Astrocyte (in vitro differentiated cells and primary cell): ENCODE measurements around the gene SPRED3.

Source experiments
- EZH2 ChIP-seq: IDR thresholded peaks from 2 replicates; pipeline ENCODE4 v1.6.1; 2012; ENCODE audit warnings: mild to moderate bottlenecking, low read length, inconsistent platforms; ENCODE audit not compliant: insufficient read depth
- TF ChIP-seq, protein P1 (sequence below): IDR thresholded peaks from 2 replicates; pipeline ENCODE4 v1.5.1; 2011; ENCODE audit warnings: low read depth, mild to moderate bottlenecking, inconsistent platforms, low read length, moderate library complexity; ENCODE audit not compliant: insufficient read depth

DNA sequence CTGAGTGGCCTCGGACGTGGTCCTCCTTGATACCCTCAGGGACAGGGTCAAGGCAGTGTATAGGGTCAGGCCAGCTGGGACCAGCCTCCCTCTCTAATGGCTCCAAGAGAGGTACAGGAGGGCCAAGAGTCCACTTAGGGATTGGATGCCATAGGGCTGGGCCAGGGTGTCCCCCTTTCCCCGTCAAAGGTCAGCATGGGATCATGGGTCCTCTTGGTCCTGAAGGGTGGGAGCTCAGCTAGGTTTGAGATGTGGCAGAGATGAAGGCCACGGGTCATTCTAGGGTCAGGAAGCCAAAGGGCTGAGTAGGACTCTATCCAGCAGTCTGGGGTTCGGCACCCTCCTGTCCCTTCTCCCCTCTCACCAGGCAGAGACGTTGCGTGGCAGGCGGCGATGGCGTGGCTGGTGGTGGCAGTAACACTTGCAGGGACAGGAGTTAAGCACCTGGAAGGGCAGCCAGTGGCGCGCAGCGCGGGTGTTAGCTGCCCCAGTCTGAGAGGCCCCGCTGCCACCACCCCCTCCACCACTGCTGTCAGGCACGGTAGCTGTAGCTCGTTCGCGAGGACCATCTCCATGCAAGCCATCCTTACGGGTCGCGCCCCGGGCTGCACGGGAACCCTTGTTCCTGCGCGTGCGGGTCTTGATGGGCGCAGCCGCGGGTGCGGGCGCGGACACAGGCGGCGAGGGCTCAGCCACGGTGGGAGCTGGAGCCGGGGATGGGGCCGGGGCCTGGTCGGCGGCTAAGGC lies 3.3 kb upstream of the SPRED3 start:
- TF ChIP-seq, protein P1, sequence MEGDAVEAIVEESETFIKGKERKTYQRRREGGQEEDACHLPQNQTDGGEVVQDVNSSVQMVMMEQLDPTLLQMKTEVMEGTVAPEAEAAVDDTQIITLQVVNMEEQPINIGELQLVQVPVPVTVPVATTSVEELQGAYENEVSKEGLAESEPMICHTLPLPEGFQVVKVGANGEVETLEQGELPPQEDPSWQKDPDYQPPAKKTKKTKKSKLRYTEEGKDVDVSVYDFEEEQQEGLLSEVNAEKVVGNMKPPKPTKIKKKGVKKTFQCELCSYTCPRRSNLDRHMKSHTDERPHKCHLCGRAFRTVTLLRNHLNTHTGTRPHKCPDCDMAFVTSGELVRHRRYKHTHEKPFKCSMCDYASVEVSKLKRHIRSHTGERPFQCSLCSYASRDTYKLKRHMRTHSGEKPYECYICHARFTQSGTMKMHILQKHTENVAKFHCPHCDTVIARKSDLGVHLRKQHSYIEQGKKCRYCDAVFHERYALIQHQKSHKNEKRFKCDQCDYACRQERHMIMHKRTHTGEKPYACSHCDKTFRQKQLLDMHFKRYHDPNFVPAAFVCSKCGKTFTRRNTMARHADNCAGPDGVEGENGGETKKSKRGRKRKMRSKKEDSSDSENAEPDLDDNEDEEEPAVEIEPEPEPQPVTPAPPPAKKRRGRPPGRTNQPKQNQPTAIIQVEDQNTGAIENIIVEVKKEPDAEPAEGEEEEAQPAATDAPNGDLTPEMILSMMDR: no peak
- no peak for TF ChIP-seq EZH2
